ENCODE data around the gene PIAS3. TPM values are rescaled to one million over a fixed set of nuclear protein-coding genes. Genes with fewer than 3 reads are reported as not detected.

Gene PIAS3
- total RNA-seq, 1 donor from 2014 or later = 20.3 TPM

DNA sequence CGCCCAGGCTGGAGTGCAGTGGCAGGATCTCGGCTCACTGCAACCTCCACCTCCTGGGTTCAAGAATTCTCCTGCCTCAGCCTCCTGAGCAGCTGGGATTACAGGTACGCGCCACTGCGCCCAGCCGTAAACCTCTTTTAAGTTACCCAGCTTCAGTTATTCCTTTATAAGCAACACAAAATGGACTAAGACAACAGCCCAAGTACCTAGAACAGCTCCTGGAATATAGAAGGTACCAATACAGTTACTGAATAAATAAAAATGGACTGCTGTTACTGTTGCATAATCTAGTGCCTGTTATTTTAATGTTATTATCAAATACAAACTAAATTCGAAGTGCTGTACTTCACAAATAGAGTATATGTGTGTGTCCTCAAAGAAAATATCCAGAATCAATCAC lies 52.0 kb downstream of the PIAS3 start:
- H3K4me3 Mint-ChIP-seq (ENCODE audit: unreplicated experiment) = no peak overlapping the region
- H3K27me3 Mint-ChIP-seq (ENCODE audit: unreplicated experiment) = peaks cover 2% of the 10 kb centered on the region
- DNase-seq = no peak
- TF ChIP-seq CTCF (IDR thresholded peaks at IDR 0.05; ENCODE audit: partially characterized antibody, unreplicated experiment) = no peak
- no peaks in the 10 kb centered on the region for H3K4me1 Mint-ChIP-seq (ENCODE audit: low read depth, unreplicated experiment)
- peaks cover 2% of the 10 kb centered on the region for H3K9me3 Mint-ChIP-seq (ENCODE audit: unreplicated experiment)
- H3K36me3 Mint-ChIP-seq (ENCODE audit: unreplicated experiment) = no peaks in the 10 kb centered on the region
- no peak overlapping the region for H3K27ac Mint-ChIP-seq (ENCODE audit: unreplicated experiment)

- Mint-ChIP-seq H3K27ac (ENCODE audit: unreplicated experiment) (no peak overlapping the region), H3K4me1 (ENCODE audit: low read depth, unreplicated experiment) (no peaks in the 10 kb centered on the region), H3K36me3 (ENCODE audit: unreplicated experiment) (no peaks in the 10 kb centered on the region), H3K9me3 (ENCODE audit: unreplicated experiment) (peaks cover 2% of the 10 kb centered on the region), H3K27me3 (ENCODE audit: unreplicated experiment) (peaks cover 2% of the 10 kb centered on the region), H3K4me3 (ENCODE audit: unreplicated experiment) (no peak overlapping the region)
- TF ChIP-seq CTCF (IDR thresholded peaks at IDR 0.05; ENCODE audit: partially characterized antibody, unreplicated experiment) = no peak
- no peak for DNase-seq
Measured at GRCh38 chr1:145806408-145806807, 52.5 kb downstream of the PIAS3 start.

DNA sequence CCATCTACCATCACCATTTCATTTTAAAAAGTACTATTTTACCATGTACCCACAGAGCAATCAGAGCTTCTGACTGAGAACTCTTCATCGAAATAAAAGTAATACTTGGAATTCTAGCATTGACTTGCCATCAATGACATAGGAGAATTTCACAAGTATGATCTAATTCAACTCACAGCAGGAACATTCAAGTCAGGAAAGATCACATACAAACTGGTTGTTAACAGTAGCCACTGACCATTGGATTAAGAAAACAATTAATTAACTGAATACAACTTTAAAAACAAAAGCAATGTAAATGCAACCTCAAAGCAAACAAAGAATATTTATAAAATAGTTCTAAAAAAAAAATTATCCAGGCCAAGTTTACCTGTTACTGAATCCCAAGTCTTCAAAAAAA lies 53.8 kb downstream of the PIAS3 start:
- Mint-ChIP-seq H3K27me3 (ENCODE audit: unreplicated experiment) (peaks cover 2% of the 10 kb centered on the region), H3K9me3 (ENCODE audit: unreplicated experiment) (peaks cover 2% of the 10 kb centered on the region), H3K36me3 (ENCODE audit: unreplicated experiment) (no peaks in the 10 kb centered on the region), H3K4me3 (ENCODE audit: unreplicated experiment) (no peak overlapping the region), H3K4me1 (ENCODE audit: low read depth, unreplicated experiment) (no peaks in the 10 kb centered on the region), H3K27ac (ENCODE audit: unreplicated experiment) (no peak overlapping the region)
- no peak for DNase-seq
- no peak for TF ChIP-seq CTCF (IDR thresholded peaks at IDR 0.05; ENCODE audit: partially characterized antibody, unreplicated experiment)

DNA sequence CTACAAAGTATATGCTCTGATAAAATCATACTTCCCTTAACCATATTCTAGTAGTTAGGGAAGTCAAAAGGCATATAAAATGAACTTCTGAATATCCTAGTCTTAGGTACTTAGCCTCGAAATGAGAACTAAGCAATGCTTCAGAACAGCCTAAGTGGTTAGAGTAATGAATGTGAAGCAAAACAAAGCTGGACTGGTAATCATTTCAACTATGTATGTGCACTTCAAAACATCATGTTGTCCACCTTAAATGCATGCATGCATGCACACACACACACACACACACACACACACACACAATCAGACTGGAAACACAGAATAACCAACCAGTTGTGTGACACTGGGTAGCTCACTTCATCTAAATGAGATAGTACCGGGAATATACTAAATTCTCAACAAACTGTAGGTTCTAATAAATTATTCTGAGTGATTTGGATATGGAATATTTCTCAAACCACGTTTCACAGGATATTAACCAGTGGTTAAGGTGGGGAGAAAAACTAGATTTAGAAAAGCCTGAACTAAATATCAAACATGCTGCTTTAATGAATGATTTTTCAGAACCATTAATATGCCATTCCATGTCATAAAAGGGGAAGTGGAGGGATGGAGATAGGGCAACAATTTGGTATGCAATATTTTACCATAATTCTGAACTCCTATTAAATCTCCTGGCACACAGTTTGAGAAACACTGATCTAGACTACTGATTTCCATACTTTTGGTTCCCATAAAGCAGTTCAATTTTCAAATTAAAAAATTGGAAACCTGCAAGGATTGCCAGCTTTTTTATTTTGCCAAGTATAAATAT lies 54.4 kb downstream of the PIAS3 start:
- no peak overlapping the region for H3K4me3 Mint-ChIP-seq (ENCODE audit: unreplicated experiment)
- TF ChIP-seq CTCF (IDR thresholded peaks at IDR 0.05; ENCODE audit: partially characterized antibody, unreplicated experiment) = no peak
- no peaks in the 10 kb centered on the region for H3K4me1 Mint-ChIP-seq (ENCODE audit: low read depth, unreplicated experiment)
- no peak overlapping the region for H3K27ac Mint-ChIP-seq (ENCODE audit: unreplicated experiment)
- H3K9me3 Mint-ChIP-seq (ENCODE audit: unreplicated experiment) = peaks cover 2% of the 10 kb centered on the region
- peaks cover 4% of the 10 kb centered on the region for H3K36me3 Mint-ChIP-seq (ENCODE audit: unreplicated experiment)
- no peak for DNase-seq
- peaks cover 2% of the 10 kb centered on the region for H3K27me3 Mint-ChIP-seq (ENCODE audit: unreplicated experiment)

GRCh38 chr1:145799806-145800205 lies 59.1 kb downstream of the PIAS3 start:
- Mint-ChIP-seq H3K4me3 (ENCODE audit: unreplicated experiment) (no peak overlapping the region), H3K27ac (ENCODE audit: unreplicated experiment) (no peak overlapping the region), H3K4me1 (ENCODE audit: low read depth, unreplicated experiment) (no peaks in the 10 kb centered on the region), H3K27me3 (ENCODE audit: unreplicated experiment) (peaks cover 3% of the 10 kb centered on the region), H3K9me3 (ENCODE audit: unreplicated experiment) (peaks cover 5% of the 10 kb centered on the region), H3K36me3 (ENCODE audit: unreplicated experiment) (peaks cover 12% of the 10 kb centered on the region)
- DNase-seq = no peak
- no peak for TF ChIP-seq CTCF (IDR thresholded peaks at IDR 0.05; ENCODE audit: partially characterized antibody, unreplicated experiment)
